ENCODE data around the gene RXFP3. TPM values are rescaled to one million over a fixed set of nuclear protein-coding genes. Genes with fewer than 3 reads are reported as not detected.
A peak's percentile ranks its signal among the peaks of the same experiment; 100 is the strongest.

The RXFP3 gene
- polyA plus RNA-seq, 1 experiment, result not detected

- Histone ChIP-seq H3K27ac (ENCODE audit: low read depth, low read length) (no peak overlapping the region), H3K9me3 (ENCODE audit: control insufficient read depth, insufficient read depth, low read length) (no peaks in the 10 kb centered on the region), H3K4me3 (ENCODE audit: low read depth, low read length) (no peak overlapping the region), H3K27me3 (ENCODE audit: control insufficient read depth, insufficient read depth, low read length) (peaks cover 11% of the 10 kb centered on the region)
- ChIA-PET POLR2A (interaction anchor here (0.6 to 1.1 kb wide), 2 partner anchors 38 to 598 kb away, joined by 3 read pairs; no protein-coding TSS in a partner anchor), CTCF (interaction anchor here (0.5 to 4.3 kb wide), 73 partner anchors 9 to 1150 kb away, joined by 3 to 126 read pairs (median 4); partner anchors contain the start of genes ADAMTS12, RXFP3 and TARS1)
- TF ChIP-seq CTCF (IDR thresholded peaks at IDR 0.05; ENCODE audit: low read depth, low read length), result peak; percentile 96
- DNase-seq (ENCODE audit: low read depth, low spot score), result peak; percentile 43
These were observed 33.6 kb downstream of the RXFP3 start for GRCh38 chr5:33969572-33970452.

DNA sequence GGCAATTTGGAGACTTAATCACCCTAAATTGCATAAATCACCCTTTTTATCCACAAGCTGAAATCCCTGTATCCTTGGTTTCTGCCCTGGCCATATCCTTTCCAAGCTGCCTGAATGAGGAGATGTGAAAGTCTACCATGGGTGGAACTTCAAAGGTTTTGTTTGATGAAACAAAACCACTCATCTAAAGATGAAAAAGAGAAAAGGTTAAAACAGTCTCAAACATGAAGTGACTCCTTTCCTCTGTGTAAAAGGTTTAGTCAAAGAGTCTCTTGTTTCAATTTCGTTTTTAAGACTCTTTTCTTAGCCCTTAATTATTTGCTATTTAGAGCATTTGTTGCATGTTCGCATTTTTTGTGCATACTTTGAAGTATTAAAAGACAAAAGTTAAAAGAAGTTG is 37.1 kb downstream of the RXFP3 start:
- ChIA-PET POLR2A (no interaction called here), CTCF (no interaction called here)
- Histone ChIP-seq H3K9me3 (ENCODE audit: control insufficient read depth, insufficient read depth, low read length) (no peaks in the 10 kb centered on the region), H3K27me3 (ENCODE audit: control insufficient read depth, insufficient read depth, low read length) (peaks cover 13% of the 10 kb centered on the region), H3K4me3 (ENCODE audit: low read depth, low read length) (no peak overlapping the region), H3K27ac (ENCODE audit: low read depth, low read length) (no peak overlapping the region)
- no peak for TF ChIP-seq CTCF (IDR thresholded peaks at IDR 0.05; ENCODE audit: low read depth, low read length)
- no peak for DNase-seq (ENCODE audit: low read depth, low spot score)

DNA sequence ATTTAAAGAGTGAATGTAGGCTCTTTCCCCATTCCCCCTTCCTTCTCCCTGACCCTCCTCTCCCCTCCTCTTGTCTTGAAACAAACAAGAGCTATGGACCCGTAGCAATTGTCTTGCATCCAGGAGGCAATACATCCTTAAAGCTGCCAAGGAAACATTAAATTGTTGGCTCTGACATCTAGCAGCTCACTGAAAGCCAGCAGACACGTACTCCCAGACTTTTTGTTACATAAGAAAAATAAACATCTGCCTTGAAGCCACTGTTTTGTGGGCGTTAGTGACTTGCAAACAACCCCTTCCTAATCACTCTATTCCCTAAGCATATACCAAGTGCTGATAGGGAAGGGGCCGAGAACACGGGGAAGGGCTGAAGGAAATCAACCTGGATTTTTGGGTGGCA is 39.7 kb downstream of the RXFP3 start:
- no peaks in the 10 kb centered on the region for H3K9me3 ChIP-seq (ENCODE audit: control insufficient read depth, insufficient read depth, low read length)
- no peak overlapping the region for H3K27ac ChIP-seq (ENCODE audit: low read depth, low read length)
- no peak for TF ChIP-seq CTCF (IDR thresholded peaks at IDR 0.05; ENCODE audit: low read depth, low read length)
- ChIA-PET POLR2A (no interaction called here), CTCF (no interaction called here)
- no peak overlapping the region for H3K4me3 ChIP-seq (ENCODE audit: low read depth, low read length)
- no peak for DNase-seq (ENCODE audit: low read depth, low spot score)
- H3K27me3 ChIP-seq (ENCODE audit: control insufficient read depth, insufficient read depth, low read length), result peaks cover 12% of the 10 kb centered on the region

- Histone ChIP-seq H3K4me3 (ENCODE audit: low read depth, low read length) (no peak overlapping the region), H3K9me3 (ENCODE audit: control insufficient read depth, insufficient read depth, low read length) (no peaks in the 10 kb centered on the region), H3K27ac (ENCODE audit: low read depth, low read length) (no peak overlapping the region), H3K27me3 (ENCODE audit: control insufficient read depth, insufficient read depth, low read length) (peaks cover 11% of the 10 kb centered on the region)
- no peak for DNase-seq (ENCODE audit: low read depth, low spot score)
- ChIA-PET POLR2A (no interaction called here), CTCF (no interaction called here)
- no peak for TF ChIP-seq CTCF (IDR thresholded peaks at IDR 0.05; ENCODE audit: low read depth, low read length)
These were observed 40.1 kb downstream of the RXFP3 start for GRCh38 chr5:33976307-33976706.

GRCh38 chr5:33978306-33978705 is 42.1 kb downstream of the RXFP3 start:
- peaks cover 6% of the 10 kb centered on the region for H3K27me3 ChIP-seq (ENCODE audit: control insufficient read depth, insufficient read depth, low read length)
- H3K9me3 ChIP-seq (ENCODE audit: control insufficient read depth, insufficient read depth, low read length), result no peaks in the 10 kb centered on the region
- POLR2A ChIA-PET, result no interaction called here
- CTCF ChIA-PET, result interaction anchor here (2.3 kb wide), 2 partner anchors 8 to 18 kb away, joined by 9 to 14 read pairs; no protein-coding TSS in a partner anchor
- TF ChIP-seq CTCF (IDR thresholded peaks at IDR 0.05; ENCODE audit: low read depth, low read length), result no peak
- no peak overlapping the region for H3K4me3 ChIP-seq (ENCODE audit: low read depth, low read length)
- DNase-seq (ENCODE audit: low read depth, low spot score), result no peak
- no peak overlapping the region for H3K27ac ChIP-seq (ENCODE audit: low read depth, low read length)

All from AG04450 (cell line).